K562 treated with DMSO at 1 percent for 24 hours (cell line): Measurements from ENCODE around the gene KANTR. TPM values are rescaled to one million over a fixed set of nuclear protein-coding genes. Genes with fewer than 3 reads are reported as not detected.

Experiments
- total RNA-seq: library from RNA; unstranded; fragments of 300-600 nt; gene quantifications from 2 replicates; pipeline ENCODE4 v1.2.3, GENCODE V29; 2022; ENCODE audit warnings: low read depth; ENCODE audit not compliant: insufficient read depth

Gene KANTR, protein sequence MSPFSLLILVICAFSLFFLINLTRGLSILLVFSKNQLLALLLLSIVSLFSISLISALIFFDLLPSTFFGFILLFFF
- 0.73 and 0.74 TPM in 2 replicates for total RNA-seq

DNA sequence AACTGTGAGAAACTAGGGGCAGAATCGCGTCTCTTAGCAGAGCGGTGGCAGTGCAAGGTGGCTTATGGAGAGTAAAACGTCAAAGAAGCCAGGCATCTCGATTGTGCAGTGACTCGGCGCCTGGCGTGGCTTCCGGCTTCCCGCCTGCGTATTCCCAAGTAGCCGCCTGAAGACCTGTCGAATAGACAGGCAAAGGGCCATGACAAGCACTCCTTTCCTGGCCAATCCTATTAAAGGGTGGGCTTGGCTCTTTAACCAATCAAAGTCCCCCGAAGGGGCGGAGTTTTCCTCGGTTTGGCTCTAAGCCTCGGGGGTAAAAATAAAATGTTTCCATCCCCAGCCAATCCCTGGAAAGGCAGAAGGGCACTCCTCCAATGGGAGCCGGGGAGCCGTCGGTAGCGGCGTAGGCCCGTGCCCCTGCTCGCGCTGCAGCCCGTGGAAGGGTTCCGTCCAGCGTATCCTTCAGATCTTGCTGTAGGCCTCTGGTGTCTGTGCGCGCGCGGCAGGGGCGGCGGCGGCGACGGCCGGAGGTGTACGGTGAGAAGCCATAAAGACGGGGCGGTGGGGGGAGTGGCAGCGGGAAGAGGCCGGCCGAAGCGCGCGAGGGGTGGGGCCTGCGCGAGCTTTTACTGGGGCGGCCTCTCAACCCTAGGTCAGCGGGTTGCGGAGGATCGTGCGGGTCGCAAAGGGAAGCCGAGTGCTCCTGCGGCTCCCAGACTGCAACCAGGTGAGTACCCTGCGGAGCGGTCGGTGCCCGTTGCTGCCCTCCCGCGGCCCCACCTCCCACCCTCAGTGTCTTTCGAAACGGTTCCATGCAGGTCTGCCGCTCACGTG lies at the start of gene KANTR:
TSS of gene KANTR (plus strand) at position 395 of the 834 bp plus-strand sequence. CDS start 30,131 bp downstream, outside the sequence.

DNA sequence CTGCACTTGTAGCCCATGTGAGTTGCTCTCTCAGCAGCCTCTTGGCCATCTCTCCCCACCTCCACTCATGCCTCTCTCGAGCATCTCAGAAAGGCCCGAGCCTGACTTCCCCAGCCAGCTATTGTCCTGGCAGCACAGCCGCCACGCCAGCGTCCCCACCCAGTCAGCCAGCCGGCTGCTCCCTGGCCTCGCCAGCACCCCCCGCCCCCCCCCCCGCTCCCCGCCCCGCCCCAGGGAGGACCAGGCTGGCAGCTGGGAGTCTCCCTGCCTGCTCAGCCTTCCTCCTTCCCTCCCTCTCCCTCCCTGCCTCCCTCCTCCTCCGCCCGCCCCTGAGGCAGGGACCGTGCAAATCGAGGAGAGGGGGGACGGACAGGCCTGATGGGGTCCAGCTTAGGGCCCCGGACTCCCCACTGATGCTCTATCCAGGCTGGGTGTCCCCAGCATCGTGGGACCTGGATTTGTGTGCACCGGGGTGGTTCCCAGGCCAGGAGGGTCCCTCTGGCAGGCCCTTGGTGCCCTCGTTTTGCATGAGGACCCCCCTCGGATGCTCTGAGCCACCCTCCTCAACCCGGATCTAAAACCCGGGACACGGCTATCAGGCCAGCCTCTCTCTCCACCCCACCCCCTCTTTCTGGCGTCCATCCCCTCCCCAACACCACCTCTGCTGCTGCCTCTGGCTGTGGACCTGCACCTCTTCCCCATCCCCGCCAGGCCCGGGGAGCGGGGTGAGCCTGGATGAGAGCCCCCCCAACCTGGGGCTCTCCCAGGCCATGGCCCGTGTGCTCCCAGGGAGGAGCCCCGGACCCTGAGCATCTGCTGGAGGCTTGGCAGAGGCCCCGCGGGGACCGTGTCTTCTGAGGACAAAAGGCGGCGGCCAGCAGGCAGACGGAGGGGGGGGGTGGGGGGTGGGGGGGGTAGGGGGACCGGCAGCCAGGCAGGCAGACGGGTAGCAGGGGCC lies 45.5 kb upstream of the KANTR start, which contains the start of gene GPR173:
TSS of gene GPR173 (plus strand) at position 621 of the 958 bp plus-strand sequence. CDS start 27,833 bp downstream, outside the sequence.

DNA sequence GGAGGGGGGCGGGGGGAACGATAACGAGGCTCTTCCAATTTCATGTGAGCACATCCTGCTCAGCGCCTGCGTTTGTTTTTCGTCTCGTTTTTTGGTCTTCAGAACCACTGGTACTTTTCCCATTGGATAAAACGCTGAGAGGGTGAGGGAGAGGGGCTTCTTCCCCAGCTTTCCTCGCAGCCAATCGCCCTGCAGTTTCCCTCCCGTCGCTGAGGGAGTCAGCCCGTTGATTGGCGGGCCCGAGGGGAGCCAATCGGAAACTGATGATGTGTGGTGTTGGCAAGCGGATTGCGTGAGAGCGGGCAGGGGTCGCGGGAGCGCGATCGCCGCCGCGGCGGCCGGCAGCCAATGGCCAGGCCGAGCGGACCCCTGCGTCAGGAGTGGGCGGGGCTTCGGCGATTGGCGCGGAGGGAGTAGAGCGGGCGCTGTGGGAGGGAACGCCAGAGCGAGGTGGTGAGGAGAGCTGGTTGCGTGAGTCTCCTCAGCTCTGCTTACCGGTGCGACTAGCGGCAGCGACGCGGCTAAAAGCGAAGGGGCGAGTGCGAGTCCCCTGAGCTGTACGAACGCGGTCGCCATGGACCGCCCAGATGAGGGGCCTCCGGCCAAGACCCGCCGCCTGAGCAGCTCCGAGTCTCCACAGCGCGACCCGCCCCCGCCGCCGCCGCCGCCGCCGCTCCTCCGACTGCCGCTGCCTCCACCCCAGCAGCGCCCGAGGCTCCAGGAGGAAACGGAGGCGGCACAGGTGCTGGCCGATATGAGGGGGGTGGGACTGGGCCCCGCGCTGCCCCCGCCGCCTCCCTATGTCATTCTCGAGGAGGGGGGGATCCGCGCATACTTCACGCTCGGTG lies 11.8 kb upstream of the KANTR start, which contains the start of gene TSPYL2:
TSS of gene TSPYL2 (plus strand) at position 443 of the 848 bp plus-strand sequence. CDS start at position 575, 132 bp downstream.

Other genes with a start within 250 kb of the KANTR start
- gene XAGE3, start 226.1 kb upstream of the KANTR start, total RNA-seq: not detected in 2 replicates
- gene FAM156B, start 196.8 kb upstream of the KANTR start, total RNA-seq: 12.7 and 14.6 TPM in 2 replicates
- gene FAM156A, start 135.6 kb upstream of the KANTR start, total RNA-seq: 4.8 and 4.9 TPM in 2 replicates
- not detected in 2 replicates for gene GPR173, start 45.4 kb upstream of the KANTR start, total RNA-seq
- 14.5 and 16.1 TPM in 2 replicates for gene TSPYL2, start 11.8 kb upstream of the KANTR start, total RNA-seq
- gene KDM5C, start 131.1 kb downstream of the KANTR start, total RNA-seq: 68.4 and 70.6 TPM in 2 replicates
- gene IQSEC2, start 187.4 kb downstream of the KANTR start, total RNA-seq: 22.7 and 24.9 TPM in 2 replicates